ENCODE data around the gene HPSE2.
"Not testable (repeated sequence)": the region's sequence is repeated elsewhere in the genome, so short reads cannot be mapped to it uniquely, and the experiment has no call there.

HPSE2 gene

GRCh38 chr10:99005254-99005653 is 230.4 kb downstream of the HPSE2 start:
- Mint-ChIP-seq H3K27ac (no peak overlapping the region), H3K4me3 (no peak overlapping the region), H3K4me1 (no peaks in the 10 kb centered on the region), H3K9me3 (peaks cover 28% of the 10 kb centered on the region), H3K27me3 (no peaks in the 10 kb centered on the region), H3K36me3 (ENCODE audit: low read depth) (no peaks in the 10 kb centered on the region)
- DNase-seq (no peak), ATAC-seq (no peak)

- no peaks in the 10 kb centered on the region for H3K4me1 Mint-ChIP-seq
- H3K4me3 Mint-ChIP-seq = no peak overlapping the region
- no peaks in the 10 kb centered on the region for H3K36me3 Mint-ChIP-seq (ENCODE audit: low read depth)
- DNase-seq = no peak
- no peak for ATAC-seq
- no peak overlapping the region for H3K27ac Mint-ChIP-seq
- H3K27me3 Mint-ChIP-seq = no peaks in the 10 kb centered on the region
- peaks cover 28% of the 10 kb centered on the region for H3K9me3 Mint-ChIP-seq
Measured at GRCh38 chr10:99004738-99005137, 230.9 kb downstream of the HPSE2 start.

GRCh38 chr10:99002392-99002791 is 233.3 kb downstream of the HPSE2 start:
- Mint-ChIP-seq H3K36me3 (ENCODE audit: low read depth) (no peaks in the 10 kb centered on the region), H3K27ac (no peak overlapping the region), H3K9me3 (peaks cover 28% of the 10 kb centered on the region), H3K27me3 (no peaks in the 10 kb centered on the region), H3K4me3 (no peak overlapping the region), H3K4me1 (no peaks in the 10 kb centered on the region)
- ATAC-seq = no peak
- no peak for DNase-seq

- Mint-ChIP-seq H3K9me3 (no peaks in the 10 kb centered on the region), H3K27me3 (no peaks in the 10 kb centered on the region), H3K4me3 (no peak overlapping the region), H3K27ac (no peak overlapping the region), H3K4me1 (no peaks in the 10 kb centered on the region), H3K36me3 (ENCODE audit: low read depth) (no peaks in the 10 kb centered on the region)
- DNase-seq = no peak
- ATAC-seq = no peak
Measured at GRCh38 chr10:98997596-98997995, 238.1 kb downstream of the HPSE2 start.

- DNase-seq = no peak
- Mint-ChIP-seq H3K27me3 (no peaks in the 10 kb centered on the region), H3K27ac (no peak overlapping the region), H3K9me3 (no peaks in the 10 kb centered on the region), H3K4me1 (no peaks in the 10 kb centered on the region), H3K36me3 (ENCODE audit: low read depth) (no peaks in the 10 kb centered on the region), H3K4me3 (no peak overlapping the region)
- no peak for ATAC-seq
Measured at GRCh38 chr10:98994030-98994429, 241.6 kb downstream of the HPSE2 start.

- not testable (repeated sequence) for DNase-seq; H3K27me3 Mint-ChIP-seq; H3K4me3 Mint-ChIP-seq; H3K4me1 Mint-ChIP-seq; H3K36me3 Mint-ChIP-seq (ENCODE audit: low read depth); H3K27ac Mint-ChIP-seq; H3K9me3 Mint-ChIP-seq; ATAC-seq
Measured at GRCh38 chr10:98983751-98984150, 251.9 kb downstream of the HPSE2 start.

- Mint-ChIP-seq H3K4me1 (no peaks in the 10 kb centered on the region), H3K27me3 (no peaks in the 10 kb centered on the region), H3K9me3 (peaks cover 4% of the 10 kb centered on the region), H3K27ac (no peak overlapping the region), H3K36me3 (ENCODE audit: low read depth) (no peaks in the 10 kb centered on the region), H3K4me3 (no peak overlapping the region)
- DNase-seq (no peak), ATAC-seq (no peak)
Measured at GRCh38 chr10:98980353-98980752, 255.3 kb downstream of the HPSE2 start.

- ATAC-seq (no peak), DNase-seq (no peak)
- peaks cover 5% of the 10 kb centered on the region for H3K9me3 Mint-ChIP-seq
- H3K4me1 Mint-ChIP-seq = no peaks in the 10 kb centered on the region
- H3K27me3 Mint-ChIP-seq = no peaks in the 10 kb centered on the region
- no peak overlapping the region for H3K27ac Mint-ChIP-seq
- no peaks in the 10 kb centered on the region for H3K36me3 Mint-ChIP-seq (ENCODE audit: low read depth)
- H3K4me3 Mint-ChIP-seq = no peak overlapping the region
Measured at GRCh38 chr10:98971464-98971863, 264.2 kb downstream of the HPSE2 start.

GRCh38 chr10:98967601-98968000 is 268.1 kb downstream of the HPSE2 start:
- Mint-ChIP-seq H3K36me3 (ENCODE audit: low read depth) (no peaks in the 10 kb centered on the region), H3K9me3 (peaks cover 9% of the 10 kb centered on the region), H3K4me1 (no peaks in the 10 kb centered on the region), H3K27me3 (no peaks in the 10 kb centered on the region), H3K27ac (no peak overlapping the region), H3K4me3 (no peak overlapping the region)
- DNase-seq (no peak), ATAC-seq (no peak)

- peaks cover 4% of the 10 kb centered on the region for H3K9me3 Mint-ChIP-seq
- no peaks in the 10 kb centered on the region for H3K4me1 Mint-ChIP-seq
- DNase-seq (no peak), ATAC-seq (no peak)
- H3K27me3 Mint-ChIP-seq = no peaks in the 10 kb centered on the region
- H3K36me3 Mint-ChIP-seq (ENCODE audit: low read depth) = no peaks in the 10 kb centered on the region
- no peak overlapping the region for H3K27ac Mint-ChIP-seq
- no peak overlapping the region for H3K4me3 Mint-ChIP-seq
Measured at GRCh38 chr10:98963608-98964007, 272.0 kb downstream of the HPSE2 start.

GRCh38 chr10:98959379-98959778 is 276.3 kb downstream of the HPSE2 start:
- no peak for ATAC-seq

GRCh38 chr10:98957801-98958200 is 277.9 kb downstream of the HPSE2 start:
- ATAC-seq (no peak), DNase-seq (no peak)
- Mint-ChIP-seq H3K4me3 (no peak overlapping the region), H3K4me1 (no peaks in the 10 kb centered on the region), H3K27ac (no peak overlapping the region), H3K36me3 (ENCODE audit: low read depth) (no peaks in the 10 kb centered on the region), H3K9me3 (no peaks in the 10 kb centered on the region), H3K27me3 (no peaks in the 10 kb centered on the region)

More at GRCh38 chr10:98959379-98959778, 276.3 kb downstream of the HPSE2 start:
- Mint-ChIP-seq H3K4me1 (no peaks in the 10 kb centered on the region), H3K9me3 (no peaks in the 10 kb centered on the region), H3K27me3 (no peaks in the 10 kb centered on the region), H3K36me3 (ENCODE audit: low read depth) (no peaks in the 10 kb centered on the region), H3K4me3 (no peak overlapping the region), H3K27ac (no peak overlapping the region)
- no peak for DNase-seq

GRCh38 chr10:98956576-98957260 is 278.9 kb downstream of the HPSE2 start:
- Mint-ChIP-seq H3K4me3 (no peak overlapping the region), H3K9me3 (no peaks in the 10 kb centered on the region), H3K36me3 (ENCODE audit: low read depth) (no peaks in the 10 kb centered on the region), H3K4me1 (no peaks in the 10 kb centered on the region), H3K27me3 (no peaks in the 10 kb centered on the region), H3K27ac (no peak overlapping the region)
- ATAC-seq = no peak
- DNase-seq = no peak

- Mint-ChIP-seq H3K27ac (no peak overlapping the region), H3K27me3 (no peaks in the 10 kb centered on the region), H3K4me3 (no peak overlapping the region), H3K9me3 (no peaks in the 10 kb centered on the region), H3K36me3 (ENCODE audit: low read depth) (no peaks in the 10 kb centered on the region), H3K4me1 (no peaks in the 10 kb centered on the region)
- ATAC-seq (no peak), DNase-seq (no peak)
Measured at GRCh38 chr10:98953251-98953650, 282.4 kb downstream of the HPSE2 start.

- H3K27me3 Mint-ChIP-seq = no peaks in the 10 kb centered on the region
- no peaks in the 10 kb centered on the region for H3K9me3 Mint-ChIP-seq
- DNase-seq (no peak), ATAC-seq (no peak)
- no peak overlapping the region for H3K4me3 Mint-ChIP-seq
- no peaks in the 10 kb centered on the region for H3K4me1 Mint-ChIP-seq
- no peaks in the 10 kb centered on the region for H3K36me3 Mint-ChIP-seq (ENCODE audit: low read depth)
- H3K27ac Mint-ChIP-seq = no peak overlapping the region
Measured at GRCh38 chr10:98951269-98952000, 284.2 kb downstream of the HPSE2 start.
